Neural cell (in vitro differentiated cells): ENCODE measurements around the gene TIAM1.

Experiments used
- CTCF ChIP-seq: fragments of 450-650 bp; IDR thresholded peaks from 2 replicates; pipeline ENCODE4 v1.5.1; 2014; ENCODE audit warnings: antibody characterized with exemption, mild to moderate bottlenecking, moderate library complexity; ENCODE audit not compliant: poor library complexity, severe bottlenecking
- EP300 ChIP-seq: fragments of 450-650 bp; conservative IDR thresholded peaks from 2 replicates; pipeline ENCODE4 v1.6.1; 2014; ENCODE audit warnings: antibody characterized with exemption, mild to moderate bottlenecking, moderate library complexity; ENCODE audit not compliant: poor library complexity, severe bottlenecking
- EZH2 ChIP-seq: fragments of 200-600, 300-800 bp; shearing (Covaris generic), sonication (generic); IDR thresholded peaks from 2 replicates; pipeline ENCODE4 v1.6.1; 2014; ENCODE audit warnings: antibody characterized with exemption, low read length, borderline replicate concordance, mild to moderate bottlenecking; ENCODE audit not compliant: insufficient read depth, poor library complexity, severe bottlenecking
- POLR2AphosphoS5 ChIP-seq: IDR thresholded peaks from 2 replicates; pipeline ENCODE4 v1.6.1; 2012
- RAD21 ChIP-seq: fragments of 450-650 bp; conservative IDR thresholded peaks from 2 replicates; pipeline ENCODE4 v1.6.1; 2014; ENCODE audit warnings: antibody characterized with exemption, mild to moderate bottlenecking, moderate library complexity
- REST ChIP-seq: IDR thresholded peaks from 2 replicates; pipeline ENCODE4 v1.6.1; 2012; ENCODE audit warnings: borderline replicate concordance
- SMC3 ChIP-seq: fragments of 450-650 bp; conservative IDR thresholded peaks from 2 replicates; pipeline ENCODE4 v1.6.1; 2014; ENCODE audit warnings: antibody characterized with exemption, mild to moderate bottlenecking, moderate library complexity; ENCODE audit not compliant: poor library complexity
- TAF1 ChIP-seq: IDR thresholded peaks from 2 replicates; pipeline ENCODE4 v1.6.1; 2012; ENCODE audit warnings: low read depth

GRCh38 chr21:31283025-31283424, 61.0 kb downstream of the TIAM1 start:
- TF ChIP-seq EP300 (no peak), CTCF (no peak), EZH2 (no peak), TAF1 (no peak), RAD21 (no peak), REST (no peak), POLR2AphosphoS5 (no peak), SMC3 (no peak)
